GM18526 (cell line): Measurements from ENCODE around the gene SURF2.

Experiments used
- POLR2A ChIP-seq: IDR thresholded peaks from 3 replicates; pipeline ENCODE4 v1.6.1; 2011; ENCODE audit not compliant: insufficient read length; ENCODE audit errors: extremely low read depth

Gene SURF2

DNA sequence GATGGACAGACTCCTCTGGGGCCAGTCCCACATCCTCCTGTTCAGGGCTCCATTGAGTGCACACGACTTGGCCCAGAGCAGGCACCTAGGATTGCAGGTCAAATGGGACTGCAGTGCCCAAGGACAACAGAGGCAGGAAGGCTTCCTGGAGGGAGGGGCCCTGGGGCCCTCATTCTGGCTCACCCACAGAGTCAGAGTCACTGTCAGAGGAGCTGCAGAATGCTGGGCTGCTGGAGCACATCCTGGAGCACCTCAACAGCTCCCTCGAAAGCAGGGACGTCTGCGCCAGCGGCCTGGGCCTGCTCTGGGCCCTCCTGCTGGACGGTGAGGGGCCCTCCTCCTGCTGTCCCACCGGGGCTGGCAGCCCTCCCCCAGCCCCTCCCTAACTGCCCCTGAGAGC is 46.3 kb downstream of the SURF2 start:
- TF ChIP-seq POLR2A, result no peak

DNA sequence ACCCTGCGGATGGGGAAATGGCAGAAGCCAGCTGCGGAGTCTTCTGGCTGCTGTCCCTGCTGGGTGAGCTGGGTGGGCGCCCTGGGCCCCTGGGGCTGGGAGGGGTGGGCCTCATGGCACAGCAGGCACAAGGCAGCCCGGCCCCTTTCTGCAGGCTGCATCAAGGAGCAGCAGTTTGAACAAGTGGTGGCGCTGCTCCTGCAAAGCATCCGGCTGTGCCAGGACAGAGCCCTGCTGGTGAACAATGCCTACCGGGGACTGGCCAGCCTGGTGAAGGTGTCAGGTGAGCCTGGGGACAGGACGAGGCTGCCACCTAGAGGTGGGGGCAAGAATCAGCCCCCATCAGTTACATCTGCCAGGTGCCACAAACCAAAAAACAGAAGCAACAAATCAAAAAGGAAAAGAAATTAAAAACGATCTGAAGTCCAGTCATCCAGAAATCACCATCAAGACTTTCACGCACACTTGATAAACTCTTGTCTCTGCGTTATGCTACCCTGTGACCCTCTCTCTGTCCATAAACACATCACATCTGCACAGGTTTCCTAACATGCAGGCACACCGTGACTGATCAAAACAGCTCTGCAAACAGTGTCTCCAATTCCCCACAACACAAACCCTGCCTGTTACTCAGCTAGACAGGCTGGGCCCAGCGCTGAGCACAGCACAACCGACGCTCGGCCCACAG is 47.6 kb downstream of the SURF2 start:
- TF ChIP-seq POLR2A, result no peak

DNA sequence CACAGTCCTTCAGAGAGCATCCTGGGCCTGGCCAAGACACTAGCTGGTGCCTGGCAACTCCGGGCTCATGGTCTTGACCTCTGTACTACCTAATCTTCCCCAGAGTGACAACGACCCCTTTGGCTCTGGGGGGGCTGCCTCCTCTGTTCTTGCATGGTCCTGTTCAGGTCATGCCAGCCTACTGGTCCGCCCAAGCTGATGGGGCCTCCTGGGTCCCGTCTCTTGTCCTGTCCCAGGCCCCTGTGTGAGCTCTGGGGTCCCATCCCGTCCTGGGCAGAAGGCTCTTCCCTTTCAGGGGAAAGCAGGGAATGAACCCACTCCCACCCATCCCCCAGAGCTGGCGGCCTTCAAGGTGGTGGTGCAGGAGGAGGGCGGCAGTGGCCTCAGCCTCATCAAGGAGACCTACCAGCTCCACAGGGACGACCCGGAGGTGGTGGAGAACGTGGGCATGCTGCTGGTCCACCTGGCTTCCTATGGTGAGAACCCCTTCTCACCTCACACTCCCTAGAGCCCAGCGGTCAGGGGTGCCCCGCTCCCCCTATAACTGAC is 48.2 kb downstream of the SURF2 start:
- TF ChIP-seq POLR2A, result no peak

DNA sequence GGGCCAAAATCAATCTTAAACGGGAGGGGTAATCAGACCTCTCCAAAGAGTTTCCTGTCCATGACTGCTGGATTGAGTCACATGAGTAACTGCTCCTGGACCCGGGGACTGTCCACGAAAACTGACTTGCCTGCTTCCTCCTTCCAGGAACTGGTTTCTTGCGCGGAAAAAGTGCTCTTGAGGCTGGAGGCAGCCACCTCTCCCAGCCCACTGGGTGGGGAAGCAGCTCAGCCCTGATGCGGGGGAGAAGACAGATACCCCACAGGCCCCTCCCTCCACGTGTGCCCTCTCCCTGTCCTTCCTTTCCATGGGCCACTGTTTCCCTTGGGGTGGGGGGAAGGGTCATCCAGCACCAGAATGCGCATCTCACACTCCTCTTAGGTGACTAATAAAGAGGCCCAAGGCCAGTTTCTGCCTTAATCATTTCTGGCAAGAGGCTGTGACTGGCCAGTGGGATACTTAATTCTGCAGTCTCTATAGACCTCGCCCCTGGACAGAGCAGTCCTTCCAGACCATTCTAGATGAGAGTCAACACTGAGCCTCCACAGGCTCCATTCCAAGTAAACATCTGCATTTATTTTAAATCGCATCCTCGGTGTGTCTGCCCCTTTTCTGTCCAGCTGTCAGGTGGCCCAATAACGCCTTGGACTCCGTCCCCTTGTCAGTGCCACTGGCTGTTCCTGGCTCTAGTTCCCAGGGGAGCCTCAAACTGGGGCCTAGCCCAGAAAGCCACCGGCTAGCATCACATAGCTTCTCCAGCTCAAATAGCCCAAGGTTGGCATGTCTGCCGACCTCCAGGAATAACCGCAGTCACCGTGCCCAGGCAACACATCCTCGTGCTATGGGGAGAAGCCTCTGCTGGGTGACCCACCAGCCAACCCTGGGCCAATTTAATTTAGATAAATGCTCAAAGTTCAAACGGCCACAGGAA is 49.4 kb downstream of the SURF2 start:
- no peak for TF ChIP-seq POLR2A

DNA sequence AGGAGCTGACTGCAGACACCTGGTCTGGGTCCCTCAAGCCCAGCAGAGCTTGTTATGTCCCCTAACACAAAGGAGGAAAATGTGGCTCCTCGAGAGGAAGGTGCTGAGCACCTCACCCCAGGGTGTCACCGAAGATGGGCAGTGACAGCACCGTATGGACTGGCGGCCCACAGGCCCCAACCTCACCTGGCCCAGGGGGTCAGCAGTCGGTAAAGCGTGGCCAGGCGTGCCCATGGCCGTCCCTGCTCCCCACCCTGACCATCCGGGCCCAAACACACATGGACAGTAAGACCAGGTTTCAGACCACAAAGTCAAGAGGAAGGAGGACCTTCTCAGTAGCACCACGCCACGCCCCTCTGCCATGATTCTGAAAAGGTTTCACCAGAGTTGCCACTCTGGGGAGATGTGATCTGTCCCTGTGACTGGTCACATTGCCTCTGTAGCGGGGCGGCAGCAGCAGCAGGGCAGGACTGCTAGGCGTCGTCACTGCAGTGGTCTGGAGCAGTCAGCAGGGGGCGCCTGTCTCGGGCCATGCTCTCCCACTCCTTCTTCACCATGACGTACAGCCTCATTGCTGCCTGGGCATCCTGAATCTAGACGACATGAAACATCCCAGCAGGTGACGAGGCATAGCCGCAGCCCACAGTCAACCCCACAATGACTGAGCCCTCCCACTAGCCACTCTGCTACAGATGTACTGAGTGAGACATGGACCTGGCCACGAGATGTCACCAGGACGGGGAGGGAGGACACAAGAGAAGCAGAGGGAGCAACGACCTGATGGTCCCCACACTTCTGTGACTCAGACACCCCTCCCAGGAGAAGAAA is 50.3 kb downstream of the SURF2 start:
- TF ChIP-seq POLR2A, result no peak

DNA sequence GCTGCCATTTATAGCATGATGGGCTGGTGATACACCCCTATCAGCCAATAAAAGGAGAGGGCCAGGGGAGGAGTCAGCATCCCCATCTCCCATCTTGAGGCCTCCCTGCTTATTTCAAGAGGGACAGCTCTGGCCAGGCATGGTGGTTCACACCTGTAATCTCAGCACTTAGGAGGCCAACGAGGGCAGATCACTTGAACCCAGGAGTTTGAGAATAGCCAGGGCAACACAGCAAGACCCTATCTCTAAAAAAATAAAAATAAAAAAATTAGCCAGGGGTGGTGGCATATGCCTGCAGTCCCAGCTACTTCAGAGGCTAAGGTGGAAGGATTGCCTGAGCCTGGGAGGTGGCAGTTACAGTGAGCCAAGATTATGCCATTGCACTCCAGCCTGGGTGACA is 51.7 kb downstream of the SURF2 start:
- TF ChIP-seq POLR2A, result no peak
